ENCODE data around the gene GCDH. TPM values are rescaled to one million over a fixed set of nuclear protein-coding genes. Genes with fewer than 3 reads are reported as not detected.

Gene GCDH
- total RNA-seq, 2 donors from 2014 or later: 21.1 to 39.2 TPM

GRCh38 chr19:12875086-12875485 lies 15.9 kb upstream of the GCDH start:
- Histone ChIP-seq H3K9ac (ENCODE audit: low read depth in 2 of 2, low read length in 2 of 2) (no peak overlapping the region), H3K9me3 (no peaks in the 10 kb centered on the region), H3K27me3 (no peaks in the 10 kb centered on the region), H3K4me1 (no peaks in the 10 kb centered on the region), H3K4me3 (no peak overlapping the region), H3K27ac (no peak overlapping the region), H3K36me3 (no peaks in the 10 kb centered on the region)
- no peak for TF ChIP-seq CTCF (IDR thresholded peaks at IDR 0.05)
- intact Hi-C loops (cut with DNase I): no loop called here
- DNase-seq: no peak

DNA sequence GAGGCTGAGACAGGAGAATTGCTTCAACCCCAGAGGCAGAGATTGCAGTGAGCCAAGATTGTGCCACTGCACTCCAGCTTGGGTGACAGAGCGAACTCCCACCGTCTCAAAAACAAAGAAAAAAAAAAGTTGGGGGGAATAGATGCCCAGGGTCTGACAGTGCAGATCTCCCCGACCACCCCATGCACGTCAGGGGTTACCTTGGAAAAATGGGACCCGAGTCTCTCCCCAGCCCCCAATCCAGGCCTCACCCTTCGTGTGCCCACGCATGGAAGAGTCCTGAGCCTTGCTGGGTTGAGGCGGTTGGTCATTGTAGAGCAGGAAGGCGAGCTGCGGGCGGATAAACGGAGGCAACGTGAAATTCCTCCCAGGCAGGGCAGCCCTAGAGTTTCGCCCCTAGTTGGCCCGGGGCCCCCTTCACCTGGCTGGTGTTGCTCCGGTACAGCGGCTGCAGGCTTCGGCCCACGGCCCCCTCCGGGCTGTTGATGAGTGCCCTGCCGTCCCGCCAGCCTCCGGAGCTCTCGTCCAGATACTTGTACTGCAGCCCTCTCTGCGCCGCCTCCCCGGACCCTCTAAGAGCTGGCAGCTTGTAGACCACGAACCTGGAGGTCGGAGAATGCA lies 10.3 kb upstream of the GCDH start:
- Histone ChIP-seq H3K4me1 (no peaks in the 10 kb centered on the region), H3K27ac (peak overlapping the region; percentile 78), H3K27me3 (no peaks in the 10 kb centered on the region), H3K9ac (ENCODE audit: low read depth in 2 of 2, low read length in 2 of 2) (peak overlapping the region; percentile 74 to 85), H3K36me3 (no peaks in the 10 kb centered on the region), H3K9me3 (no peaks in the 10 kb centered on the region), H3K4me3 (peak overlapping the region; percentile 75)
- no peak for TF ChIP-seq CTCF (IDR thresholded peaks at IDR 0.05)
- peak; percentile 39 for DNase-seq
- intact Hi-C loops (cut with DNase I): no loop called here

DNA sequence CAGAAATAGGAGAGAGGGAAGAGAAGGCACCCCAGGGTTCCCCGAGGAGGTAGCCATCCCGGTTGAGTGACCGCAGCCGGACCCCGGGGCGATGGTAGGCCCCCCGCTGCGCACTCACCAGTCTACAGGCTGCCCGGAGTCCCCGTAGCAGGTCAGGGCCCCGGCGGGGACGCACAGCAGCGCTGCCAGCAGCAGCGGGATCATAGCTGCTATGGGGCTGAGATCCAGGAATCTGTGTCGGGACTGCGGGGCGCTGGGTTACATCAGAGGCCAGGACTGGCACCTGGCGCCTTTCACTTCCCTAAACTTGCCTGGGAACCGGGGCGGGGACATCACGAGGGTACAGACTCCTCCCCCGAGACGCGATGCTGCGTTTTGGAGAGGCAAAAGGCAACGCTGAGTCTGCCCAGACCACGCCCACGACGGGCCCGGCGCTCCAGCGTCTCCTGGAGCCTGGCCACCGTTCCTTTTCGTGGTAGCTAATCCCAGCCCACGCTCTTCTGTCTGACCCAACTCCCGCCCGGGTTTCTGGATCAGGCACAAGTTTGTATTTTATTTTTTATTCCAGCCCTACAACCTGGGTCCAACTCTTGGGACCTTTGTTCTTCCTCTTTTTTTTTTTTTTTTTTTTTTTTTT lies 9.7 kb upstream of the GCDH start, which contains the start of gene DNASE2:
TSS of gene DNASE2 (minus strand) at position 278 of the 637 bp plus-strand sequence. CDS start at position 204, 74 bp downstream.
- intact Hi-C loops (cut with DNase I): no loop called here
- Histone ChIP-seq H3K4me3 (peak within 1 kb of the TSS; percentile 75), H3K9ac (ENCODE audit: low read depth in 2 of 2, low read length in 2 of 2) (peak within 1 kb of the TSS; percentile 74 to 85), H3K27ac (peak within 1 kb of the TSS; percentile 78), H3K9me3 (no peaks in the 10 kb centered on the region), H3K36me3 (no peaks in the 10 kb centered on the region), H3K4me1 (no peaks in the 10 kb centered on the region), H3K27me3 (no peaks in the 10 kb centered on the region)
- no peak for TF ChIP-seq CTCF (IDR thresholded peaks at IDR 0.05)
- DNase-seq: peak; percentile 98

DNA sequence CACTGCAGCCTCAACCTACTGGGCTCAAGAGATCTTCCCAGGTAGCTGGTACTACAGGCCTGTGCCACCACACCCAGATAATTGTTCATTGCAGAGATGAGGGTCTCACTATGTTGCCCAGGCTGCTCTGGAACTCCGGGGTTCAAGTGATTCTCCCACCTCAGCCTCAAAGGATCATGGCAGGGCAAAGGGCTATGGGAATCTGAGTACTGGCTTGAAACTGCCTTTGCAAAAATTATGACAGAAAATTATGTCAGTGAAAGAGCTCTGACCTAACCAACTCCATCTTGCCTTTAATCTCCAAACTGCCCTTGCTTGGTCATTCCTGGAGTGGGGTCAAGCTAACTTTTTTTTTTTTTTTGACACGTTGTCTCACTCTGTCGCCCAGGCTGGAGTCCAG lies 8.4 kb upstream of the GCDH start:
- no peak overlapping the region for H3K4me3 ChIP-seq
- DNase-seq: no peak
- no peaks in the 10 kb centered on the region for H3K36me3 ChIP-seq
- no peaks in the 10 kb centered on the region for H3K27me3 ChIP-seq
- no peak overlapping the region for H3K27ac ChIP-seq
- no peaks in the 10 kb centered on the region for H3K4me1 ChIP-seq
- no peak overlapping the region for H3K9ac ChIP-seq (ENCODE audit: low read depth in 2 of 2, low read length in 2 of 2)
- no peaks in the 10 kb centered on the region for H3K9me3 ChIP-seq
- intact Hi-C loops (cut with DNase I): no loop called here
- TF ChIP-seq CTCF (IDR thresholded peaks at IDR 0.05): no peak

- intact Hi-C loops (cut with DNase I): no loop called here
- TF ChIP-seq CTCF (IDR thresholded peaks at IDR 0.05): no peak
- H3K9ac ChIP-seq (ENCODE audit: low read depth in 2 of 2, low read length in 2 of 2): no peak overlapping the region
- no peaks in the 10 kb centered on the region for H3K36me3 ChIP-seq
- no peak for DNase-seq
- no peak overlapping the region for H3K4me3 ChIP-seq
- H3K4me1 ChIP-seq: no peaks in the 10 kb centered on the region
- no peaks in the 10 kb centered on the region for H3K9me3 ChIP-seq
- no peaks in the 10 kb centered on the region for H3K27me3 ChIP-seq
- H3K27ac ChIP-seq: no peak overlapping the region
Observed at GRCh38 chr19:12884202-12884601, 6.8 kb upstream of the GCDH start.

Data from colonic mucosa (tissue), 4 donors.